Left lung (tissue), 10 donors: ENCODE results near the gene EHBP1. TPM values are rescaled to one million over a fixed set of nuclear protein-coding genes. Genes with fewer than 3 reads are reported as not detected.

ENCODE experiments used
- ATAC-seq: fragments of 200-7000 bp; cut with Tn5 transposase; one replicate; pipeline ENCODE4 v1.9.1; 2020; ENCODE audit warnings: moderate library complexity
- DNase-seq, 4 donors: peaks; one replicate each; pipeline ENCODE4 v3.0.0-alpha.2; 2013 to 2020
- H3K27ac ChIP-seq, 2 donors: fragments of 200-600 bp; sonication (generic) in 1 of 2; one replicate each; pipeline versions ENCODE4 v1.5.0 to v1.8.0; 2020 to 2021
- H3K27me3 ChIP-seq, 2 donors: fragments of 200-600 bp; sonication (generic) in 1 of 2; one replicate each; pipeline versions ENCODE4 v1.5.0 to v1.8.0; 2020 to 2021
- H3K36me3 ChIP-seq, 2 donors: fragments of 200-600 bp; sonication (generic) in 1 of 2; one replicate each; pipeline versions ENCODE4 v1.5.0 to v1.8.0; 2020 to 2021
- H3K4me1 ChIP-seq, 2 donors: fragments of 200-600 bp; one replicate each; pipeline ENCODE4 v1.8.0; 2021
- H3K4me3 ChIP-seq, 2 donors: fragments of 200-600 bp; sonication (generic) in 1 of 2; one replicate each; pipeline versions ENCODE4 v1.5.0 to v1.8.0; 2020 to 2021; ENCODE audit warnings: mild to moderate bottlenecking in 1 of 2
- H3K9me3 ChIP-seq, 2 donors: fragments of 200-600 bp; sonication (generic) in 1 of 2; one replicate each; pipeline versions ENCODE4 v1.5.0 to v1.8.0; 2020 to 2021
- intact Hi-C, 2 donors: fragments of 100-400 bp; cut with DNase I; formaldehyde crosslinking; loops; one replicate each; pipeline versions ENCODE4 v1.11.2 to v1.14.2; 2022
- polyA plus RNA-seq, 6 donors: library from polyadenylated mRNA; unstranded; fragments of 120-200 nt; gene quantifications; one replicate each; pipeline ENCODE4 v1.2.1, GENCODE V29; 2013; ENCODE audit not compliant: insufficient read length in 6 of 6
- total RNA-seq, 2 donors: library from RNA; stranded (reverse); fragmentation: NEBNext Ultra II Directional; extraction: Animal tissue kit (Norgen Biotek cat#: 25700); gene quantifications; one replicate each; pipeline ENCODE4 v1.2.1, GENCODE V29; 2021
- TF ChIP-seq, protein P1 (sequence below), 2 donors: fragments of 200-600 bp; sonication (generic) in 1 of 2; IDR thresholded peaks; one replicate each; pipeline versions ENCODE4 v1.5.0 to v1.8.0; 2021; ENCODE audit warnings: antibody characterized with exemption in 2 of 2
- donor health status: DM: no; HTN: yes; CAD: no.
- donor health status: DM: no; HTN: no; CAD: no.

EHBP1 gene
- total and polyA plus RNA-seq, 8 donors: 35.4 to 48.9 (median 38.9) TPM

DNA sequence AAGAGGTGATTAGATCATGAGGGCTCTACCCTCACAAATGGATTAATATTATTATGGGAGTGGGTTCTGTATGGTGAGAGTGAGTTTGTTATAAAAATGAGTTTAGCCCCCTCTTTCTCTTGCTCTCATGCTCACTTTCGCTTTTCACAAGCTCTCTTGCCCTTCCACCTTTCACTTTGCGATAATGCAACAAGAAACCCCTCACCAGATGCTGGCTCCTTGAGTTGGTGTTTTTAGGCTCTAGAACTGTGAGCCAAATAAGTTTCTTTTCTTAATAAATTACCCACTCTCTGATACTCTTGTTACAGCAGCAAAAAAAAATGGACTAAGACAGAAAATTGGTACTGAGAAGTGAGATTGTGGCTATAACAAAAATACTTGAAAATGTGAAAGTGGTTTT lies 106.5 kb downstream of the EHBP1 start:
- H3K27me3 ChIP-seq: no peaks in the 10 kb centered on the region
- intact Hi-C loops: no loop called here
- no peaks in the 10 kb centered on the region for H3K36me3 ChIP-seq
- TF ChIP-seq, protein P1, sequence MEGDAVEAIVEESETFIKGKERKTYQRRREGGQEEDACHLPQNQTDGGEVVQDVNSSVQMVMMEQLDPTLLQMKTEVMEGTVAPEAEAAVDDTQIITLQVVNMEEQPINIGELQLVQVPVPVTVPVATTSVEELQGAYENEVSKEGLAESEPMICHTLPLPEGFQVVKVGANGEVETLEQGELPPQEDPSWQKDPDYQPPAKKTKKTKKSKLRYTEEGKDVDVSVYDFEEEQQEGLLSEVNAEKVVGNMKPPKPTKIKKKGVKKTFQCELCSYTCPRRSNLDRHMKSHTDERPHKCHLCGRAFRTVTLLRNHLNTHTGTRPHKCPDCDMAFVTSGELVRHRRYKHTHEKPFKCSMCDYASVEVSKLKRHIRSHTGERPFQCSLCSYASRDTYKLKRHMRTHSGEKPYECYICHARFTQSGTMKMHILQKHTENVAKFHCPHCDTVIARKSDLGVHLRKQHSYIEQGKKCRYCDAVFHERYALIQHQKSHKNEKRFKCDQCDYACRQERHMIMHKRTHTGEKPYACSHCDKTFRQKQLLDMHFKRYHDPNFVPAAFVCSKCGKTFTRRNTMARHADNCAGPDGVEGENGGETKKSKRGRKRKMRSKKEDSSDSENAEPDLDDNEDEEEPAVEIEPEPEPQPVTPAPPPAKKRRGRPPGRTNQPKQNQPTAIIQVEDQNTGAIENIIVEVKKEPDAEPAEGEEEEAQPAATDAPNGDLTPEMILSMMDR (IDR thresholded peaks at IDR 0.05): no peak
- DNase-seq: no peak
- no peaks in the 10 kb centered on the region for H3K4me1 ChIP-seq
- peaks cover 0 to 4% of the 10 kb centered on the region in 2 donors for H3K9me3 ChIP-seq
- H3K4me3 ChIP-seq: no peak overlapping the region
- no peak for ATAC-seq
- H3K27ac ChIP-seq: no peak overlapping the region

GRCh38 chr2:62812921-62813825 lies 107.7 kb downstream of the EHBP1 start:
- TF ChIP-seq, protein P1 (IDR thresholded peaks at IDR 0.05): no peak
- intact Hi-C loops: no loop called here
- ATAC-seq: no peak

GRCh38 chr2:62814123-62814522 lies 108.6 kb downstream of the EHBP1 start:
- peak in 1 of 4 donors; percentile 13 for DNase-seq

More at GRCh38 chr2:62812921-62813825, 107.7 kb downstream of the EHBP1 start:
- Histone ChIP-seq H3K4me1 (no peaks in the 10 kb centered on the region), H3K36me3 (no peaks in the 10 kb centered on the region), H3K27me3 (no peaks in the 10 kb centered on the region), H3K27ac (no peak overlapping the region), H3K4me3 (no peak overlapping the region), H3K9me3 (no peaks in the 10 kb centered on the region)
- no peak for DNase-seq

GRCh38 chr2:62817348-62817747 lies 111.8 kb downstream of the EHBP1 start:
- TF ChIP-seq, protein P1 (IDR thresholded peaks at IDR 0.05): no peak

More at GRCh38 chr2:62814123-62814522, 108.6 kb downstream of the EHBP1 start:
- no peak for ATAC-seq
- H3K4me3 ChIP-seq: no peak overlapping the region
- no peaks in the 10 kb centered on the region for H3K9me3 ChIP-seq
- intact Hi-C loops: no loop called here
- H3K27ac ChIP-seq: no peak overlapping the region
- H3K4me1 ChIP-seq: no peaks in the 10 kb centered on the region
- no peaks in the 10 kb centered on the region for H3K27me3 ChIP-seq
- no peaks in the 10 kb centered on the region for H3K36me3 ChIP-seq
- TF ChIP-seq, protein P1 (IDR thresholded peaks at IDR 0.05): no peak

DNA sequence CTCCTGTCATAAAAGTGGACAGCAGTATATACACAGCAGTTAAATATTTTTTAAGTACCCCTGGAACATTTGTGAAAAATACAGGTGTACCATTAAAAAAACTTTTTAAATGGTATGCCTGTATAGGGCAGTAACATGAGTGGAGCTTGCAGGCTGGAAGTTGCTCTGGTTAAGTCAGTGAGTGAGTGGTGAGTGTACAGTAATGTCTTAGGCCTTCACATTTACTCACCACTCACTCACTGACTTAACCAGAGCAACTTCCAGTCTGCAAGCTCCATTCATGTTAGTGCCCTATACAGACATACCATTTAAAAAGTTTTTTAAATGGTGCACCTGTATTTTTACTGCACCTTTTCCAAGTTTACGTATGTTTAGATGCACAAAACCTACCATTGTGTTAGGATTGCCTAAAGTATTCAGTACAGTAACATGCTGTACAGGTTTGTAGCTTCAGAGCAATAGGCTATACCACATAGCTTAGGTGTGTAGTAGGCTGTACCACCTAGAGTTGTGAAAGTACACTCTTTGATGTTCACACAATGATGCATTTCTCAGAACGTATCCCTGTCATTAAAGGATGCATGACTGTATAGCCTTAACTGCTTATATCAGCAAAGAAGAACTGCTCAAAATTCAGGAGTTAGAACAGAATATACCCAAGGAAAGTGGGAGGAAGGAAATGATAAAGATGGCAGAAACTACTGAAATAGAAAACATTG lies 112.6 kb downstream of the EHBP1 start:
- TF ChIP-seq, protein P1 (IDR thresholded peaks at IDR 0.05): no peak
- no peaks in the 10 kb centered on the region for H3K27me3 ChIP-seq
- H3K9me3 ChIP-seq: no peaks in the 10 kb centered on the region
- intact Hi-C loops: no loop called here
- H3K4me3 ChIP-seq: no peak overlapping the region
- peaks cover 0 to 3% of the 10 kb centered on the region in 2 donors for H3K4me1 ChIP-seq
- H3K27ac ChIP-seq: no peak overlapping the region
- H3K36me3 ChIP-seq: no peaks in the 10 kb centered on the region
- no peak for DNase-seq
- ATAC-seq: no peak

More at GRCh38 chr2:62817348-62817747, 111.8 kb downstream of the EHBP1 start:
- Histone ChIP-seq H3K27me3 (no peaks in the 10 kb centered on the region), H3K36me3 (no peaks in the 10 kb centered on the region), H3K4me1 (no peaks in the 10 kb centered on the region), H3K9me3 (no peaks in the 10 kb centered on the region), H3K4me3 (no peak overlapping the region), H3K27ac (no peak overlapping the region)
- ATAC-seq (no peak), DNase-seq (no peak)
- intact Hi-C loops: no loop called here
